ENCODE measurements around the gene FRAT2. TPM values are rescaled to one million over a fixed set of nuclear protein-coding genes. Genes with fewer than 3 reads are reported as not detected.
"Not testable (repeated sequence)": the region's sequence is repeated elsewhere in the genome, so short reads cannot be mapped to it uniquely, and the experiment has no call there.

The FRAT2 gene
- total RNA-seq, 2 experiments from 2014 or later: 8.8 to 9.5 TPM

- H3K27me3 Mint-ChIP-seq: no peaks in the 10 kb centered on the region
- no peak overlapping the region for H3K27ac Mint-ChIP-seq
Observed at GRCh38 chr10:97297556-97298222, 36.8 kb downstream of the FRAT2 start.

GRCh38 chr10:97292862-97293198, 41.7 kb downstream of the FRAT2 start:
- Mint-ChIP-seq H3K27ac (peak overlapping the region; percentile 88), H3K4me3 (peak overlapping the region; percentile 94), H3K9me3 (no peaks in the 10 kb centered on the region), H3K27me3 (no peaks in the 10 kb centered on the region), H3K4me1 (peaks cover 18% of the 10 kb centered on the region), H3K36me3 (peaks cover 8% of the 10 kb centered on the region)
- no peak for DNase-seq

More at GRCh38 chr10:97297556-97298222, 36.8 kb downstream of the FRAT2 start:
- Mint-ChIP-seq H3K9me3 (no peaks in the 10 kb centered on the region), H3K4me3 (no peak overlapping the region), H3K36me3 (no peaks in the 10 kb centered on the region), H3K4me1 (peaks cover 2% of the 10 kb centered on the region)
- DNase-seq: no peak

DNA sequence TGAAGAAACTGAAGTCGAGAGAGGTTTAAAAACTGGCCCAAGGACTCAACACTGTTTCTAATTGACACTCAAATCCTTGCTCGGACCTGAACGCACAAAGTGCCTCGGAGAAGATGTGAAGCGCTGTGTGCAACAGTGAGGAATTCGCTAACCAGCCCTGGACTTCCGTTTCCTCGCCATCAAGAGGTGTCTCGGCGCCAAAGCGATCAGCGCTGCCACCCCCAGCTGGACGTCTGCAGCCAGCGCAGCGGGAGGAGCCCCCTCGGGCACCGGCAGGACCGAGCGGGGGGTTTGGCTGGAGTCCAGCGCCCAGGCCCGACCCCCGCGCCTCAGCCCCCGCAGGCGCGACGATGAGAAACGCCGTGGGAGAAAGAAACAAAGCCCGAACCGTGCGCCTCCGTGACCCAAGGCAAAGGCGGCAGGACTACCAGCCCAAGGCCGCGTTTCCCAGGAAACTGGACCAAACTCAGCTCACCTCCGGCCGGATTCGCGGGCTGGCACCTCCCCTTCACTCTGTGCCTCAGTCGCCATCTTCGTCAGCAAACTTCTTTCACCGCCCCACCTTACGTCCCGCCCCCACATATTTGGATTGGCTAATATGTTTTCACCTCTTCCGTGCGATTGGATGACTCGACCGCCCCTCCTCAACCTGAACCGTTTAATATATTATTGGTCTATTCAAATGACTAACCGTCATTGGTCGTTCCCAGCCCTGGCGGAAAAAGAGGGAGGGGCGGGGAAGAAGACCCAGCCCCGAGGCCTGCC, 42.2 kb downstream of the FRAT2 start, which contains the start of gene ARHGAP19:
ARHGAP19 (minus strand) TSS at position 541 of the 765 bp plus-strand sequence; CDS start at position 531, 10 bp downstream.
- Mint-ChIP-seq H3K9me3 (no peaks in the 10 kb centered on the region), H3K4me3 (peak within 1 kb of the TSS; percentile 94), H3K27me3 (no peaks in the 10 kb centered on the region), H3K4me1 (peaks cover 18% of the 10 kb centered on the region), H3K27ac (peak within 1 kb of the TSS; percentile 88), H3K36me3 (peaks cover 8% of the 10 kb centered on the region)
- peak; percentile 91 for DNase-seq

GRCh38 chr10:97291357-97292096, 43.0 kb downstream of the FRAT2 start:
- H3K36me3 Mint-ChIP-seq: peaks cover 11% of the 10 kb centered on the region
- no peak for DNase-seq
- H3K27ac Mint-ChIP-seq: peak overlapping the region; percentile 88
- peak overlapping the region; percentile 94 for H3K4me3 Mint-ChIP-seq
- H3K9me3 Mint-ChIP-seq: no peaks in the 10 kb centered on the region
- peaks cover 18% of the 10 kb centered on the region for H3K4me1 Mint-ChIP-seq
- H3K27me3 Mint-ChIP-seq: no peaks in the 10 kb centered on the region

- not testable (repeated sequence) for DNase-seq, H3K27me3 Mint-ChIP-seq, H3K9me3 Mint-ChIP-seq, H3K27ac Mint-ChIP-seq
- Mint-ChIP-seq H3K36me3 (peaks cover 11% of the 10 kb centered on the region), H3K4me1 (peaks cover 18% of the 10 kb centered on the region), H3K4me3 (peak overlapping the region; percentile 94)
Observed at GRCh38 chr10:97290576-97291356, 43.8 kb downstream of the FRAT2 start.

DNA sequence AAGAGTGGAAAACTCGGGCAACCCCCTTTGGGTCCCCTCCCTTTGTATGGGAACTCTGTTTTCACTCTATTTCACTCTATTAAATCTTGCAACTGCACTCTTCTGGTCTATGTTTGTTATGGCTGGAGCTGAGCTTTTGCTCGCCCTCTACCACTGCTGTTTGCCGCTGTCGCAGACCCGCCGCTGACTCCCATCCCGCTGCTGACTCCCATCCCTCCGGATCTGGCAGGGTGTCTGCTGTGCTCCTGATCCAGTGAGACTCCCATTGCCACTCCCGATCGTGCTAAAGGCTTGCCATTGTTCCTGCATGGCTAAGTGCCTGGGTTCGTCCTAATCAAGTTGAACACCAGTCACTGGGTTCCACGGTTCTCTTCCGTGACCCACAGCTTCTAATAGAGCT, 44.5 kb downstream of the FRAT2 start:
- Mint-ChIP-seq H3K36me3 (peaks cover 11% of the 10 kb centered on the region), H3K4me1 (peaks cover 18% of the 10 kb centered on the region)
- not testable (repeated sequence) for H3K9me3 Mint-ChIP-seq, DNase-seq, H3K27ac Mint-ChIP-seq, H3K4me3 Mint-ChIP-seq, H3K27me3 Mint-ChIP-seq

Other genes starting within 250 kb of the FRAT2 start
- under 1 TPM; 0.08 to 0.27 TPM for gene SLIT1, start 148.8 kb downstream of the FRAT2 start, total RNA-seq
- gene ARHGAP19, start 42.1 kb downstream of the FRAT2 start, total RNA-seq: 10 to 100 TPM; 36.1 to 42.9 TPM
- 1 to 10 TPM; 2.7 to 3.2 TPM for gene FRAT1, start 15.5 kb downstream of the FRAT2 start, total RNA-seq
- gene RRP12, start 66.6 kb upstream of the FRAT2 start, total RNA-seq: 10 to 100 TPM; 82.2 to 88.4 TPM
- gene PGAM1, start 91.5 kb upstream of the FRAT2 start, total RNA-seq: 100 to 1,000 TPM; 933 to 982 TPM
- 10 to 100 TPM; 48.4 to 53.7 TPM for gene EXOSC1, start 111.3 kb upstream of the FRAT2 start, total RNA-seq
- 10 to 100 TPM; 37.5 to 42.2 TPM for gene ZDHHC16, start 111.4 kb upstream of the FRAT2 start, total RNA-seq
- gene MMS19, start 163.7 kb upstream of the FRAT2 start, total RNA-seq: 10 to 100 TPM; 96.2 to 97.0 TPM
- 1 to 10 TPM in 1 of 2 experiments, under 1 TPM in 1; 0.99 to 1.3 TPM for gene UBTD1, start 164.2 kb upstream of the FRAT2 start, total RNA-seq
- gene ANKRD2, start 238.1 kb upstream of the FRAT2 start, total RNA-seq: not detected
- gene HOGA1, start 249.7 kb upstream of the FRAT2 start, total RNA-seq: not detected

Measured in activated naive CD8-positive, alpha-beta T cell treated with anti-CD3 and anti-CD28 coated beads for 36 hours (primary cell).